NB4 (cell line): ENCODE results near the gene LSM7.

ENCODE experiments used
- MYC ChIP-seq: IDR thresholded peaks from 2 replicates; pipeline ENCODE4 v1.6.1; 2011; ENCODE audit warnings: low read depth, low read length
- POLR2A ChIP-seq: IDR thresholded peaks from 2 replicates; pipeline ENCODE4 v1.6.1; 2011; ENCODE audit warnings: mild to moderate bottlenecking; ENCODE audit not compliant: insufficient read length; ENCODE audit errors: extremely low read depth
- TF ChIP-seq, protein P1 (sequence below): IDR thresholded peaks from one replicate; pipeline ENCODE4 v1.5.1; 2012; ENCODE audit warnings: low read depth, low read length
- TF ChIP-seq, protein P2 (sequence below): IDR thresholded peaks from 2 replicates; pipeline ENCODE4 v1.6.1; 2011; ENCODE audit warnings: low read depth, low read length

DNA sequence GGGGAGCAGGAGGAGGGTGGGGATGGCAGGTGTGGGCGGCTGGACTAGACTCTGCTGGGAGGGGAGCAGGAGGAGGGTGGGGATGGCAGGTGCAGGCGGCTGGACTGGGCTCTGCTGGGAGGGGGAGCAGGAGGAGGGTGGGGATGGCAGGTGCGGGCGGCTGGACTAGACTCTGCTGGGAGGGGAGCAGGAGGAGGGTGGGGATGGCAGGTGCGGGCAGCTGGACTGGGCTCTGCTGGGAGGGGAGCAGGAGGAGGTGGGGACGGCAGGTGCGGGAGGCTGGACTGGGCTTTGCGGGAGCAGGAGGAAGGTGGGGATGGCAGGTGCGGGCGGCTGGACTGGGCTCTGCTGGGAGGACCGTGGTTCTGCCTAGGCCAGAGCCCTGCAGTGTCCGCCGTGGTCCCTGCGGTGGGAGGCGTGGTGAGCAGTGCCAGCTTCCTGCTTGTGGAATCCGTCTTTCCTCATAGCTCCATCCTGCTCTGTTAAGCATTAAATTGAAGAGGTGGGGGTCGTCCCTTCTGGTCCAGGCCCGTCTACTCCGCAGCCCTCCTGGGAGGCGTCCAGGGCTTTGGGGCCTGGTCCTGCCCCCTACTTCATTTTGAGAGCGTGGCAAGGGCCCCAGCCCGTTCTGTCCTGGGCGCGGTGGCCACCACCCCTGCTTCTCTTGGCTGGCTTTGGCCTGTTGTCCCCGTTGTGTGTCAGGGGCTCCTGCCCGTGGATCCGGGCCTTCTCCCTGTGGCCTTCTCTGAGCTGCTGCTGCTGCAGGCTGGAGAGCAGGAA is 4.8 kb upstream of the LSM7 start:
- TF ChIP-seq, protein P1, sequence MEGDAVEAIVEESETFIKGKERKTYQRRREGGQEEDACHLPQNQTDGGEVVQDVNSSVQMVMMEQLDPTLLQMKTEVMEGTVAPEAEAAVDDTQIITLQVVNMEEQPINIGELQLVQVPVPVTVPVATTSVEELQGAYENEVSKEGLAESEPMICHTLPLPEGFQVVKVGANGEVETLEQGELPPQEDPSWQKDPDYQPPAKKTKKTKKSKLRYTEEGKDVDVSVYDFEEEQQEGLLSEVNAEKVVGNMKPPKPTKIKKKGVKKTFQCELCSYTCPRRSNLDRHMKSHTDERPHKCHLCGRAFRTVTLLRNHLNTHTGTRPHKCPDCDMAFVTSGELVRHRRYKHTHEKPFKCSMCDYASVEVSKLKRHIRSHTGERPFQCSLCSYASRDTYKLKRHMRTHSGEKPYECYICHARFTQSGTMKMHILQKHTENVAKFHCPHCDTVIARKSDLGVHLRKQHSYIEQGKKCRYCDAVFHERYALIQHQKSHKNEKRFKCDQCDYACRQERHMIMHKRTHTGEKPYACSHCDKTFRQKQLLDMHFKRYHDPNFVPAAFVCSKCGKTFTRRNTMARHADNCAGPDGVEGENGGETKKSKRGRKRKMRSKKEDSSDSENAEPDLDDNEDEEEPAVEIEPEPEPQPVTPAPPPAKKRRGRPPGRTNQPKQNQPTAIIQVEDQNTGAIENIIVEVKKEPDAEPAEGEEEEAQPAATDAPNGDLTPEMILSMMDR = no peak
- TF ChIP-seq POLR2A = no peak
- TF ChIP-seq, protein P2, sequence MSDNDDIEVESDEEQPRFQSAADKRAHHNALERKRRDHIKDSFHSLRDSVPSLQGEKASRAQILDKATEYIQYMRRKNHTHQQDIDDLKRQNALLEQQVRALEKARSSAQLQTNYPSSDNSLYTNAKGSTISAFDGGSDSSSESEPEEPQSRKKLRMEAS = no peak
- no peak for TF ChIP-seq MYC
